SK-N-SH (cell line): ENCODE results near the gene NTHL1. TPM values are rescaled to one million over a fixed set of nuclear protein-coding genes. Genes with fewer than 3 reads are reported as not detected.

ENCODE experiments used
- CTCF ChIA-PET: fragments of 300-600, 350-600 bp; formaldehyde crosslinking; extraction: SDS; loops from one replicate; lab custom pipeline; 2021; lab: Yijun Ruan, JAX
- POLR2A ChIA-PET: fragments of 350-600 bp; sonication (Branson Sonifier 250); formaldehyde crosslinking; extraction: SDS; loops from one replicate; lab custom pipeline; 2020; ENCODE audit warnings: antibody characterized with exemption, inconsistent platforms; lab: Yijun Ruan, JAX
- DNase-seq: peaks from one replicate; pipeline ENCODE4 v3.0.0; 2012
- H2AFZ ChIP-seq: fragments of 200-600 bp; sonication (generic); 2 replicates; pipeline ENCODE4 v1.8.1; 2016; ENCODE audit warnings: antibody characterized with exemption, mild to moderate bottlenecking, low read depth
- H3F3A ChIP-seq: fragments of 200-600 bp; sonication (generic); replicated peaks from 2 replicates; pipeline ENCODE3; 2016; ENCODE audit warnings: antibody characterized with exemption, mild to moderate bottlenecking; ENCODE audit not compliant: insufficient read depth
- H3K27ac ChIP-seq, 2 experiments: fragments of 200-500 bp in 1 of 2; fragments of 200-600 bp in 1 of 2; sonication (Bioruptor generic) in 1 of 2; sonication (generic), shearing (Covaris generic) in 1 of 2; 2 replicates each; pipeline versions ENCODE4 v1.5.1 to v1.6.1; 2014 to 2016; ENCODE audit warnings: low read depth in 2 of 2, inconsistent platforms in 1 of 2, low read length in 1 of 2, mild to moderate bottlenecking in 1 of 2, mixed read lengths in 1 of 2
- H3K27me3 ChIP-seq: fragments of 200-600 bp; sonication (generic), shearing (Covaris generic); 2 replicates; pipeline ENCODE4 v1.6.1; 2016; ENCODE audit warnings: mixed run types; ENCODE audit not compliant: insufficient read depth
- H3K36me3 ChIP-seq, 2 experiments: fragments of 200-500 bp in 1 of 2; fragments of 200-600 bp in 1 of 2; sonication (Bioruptor generic) in 1 of 2; sonication (generic) in 1 of 2; replicated peaks in 1 of 2; 2 replicates each; pipeline versions ENCODE3 to v1.5.1; 2014 to 2016; ENCODE audit warnings: low read length in 1 of 2, mild to moderate bottlenecking in 1 of 2; ENCODE audit not compliant: insufficient read depth in 2 of 2, control insufficient read depth in 1 of 2
- H3K4me1 ChIP-seq, 2 experiments: fragments of 200-500 bp in 1 of 2; fragments of 200-600 bp in 1 of 2; sonication (Bioruptor generic) in 1 of 2; sonication (generic), shearing (Covaris generic) in 1 of 2; 2 replicates each; pipeline versions ENCODE4 v1.5.1 to v1.6.1; 2014 to 2016; ENCODE audit warnings: low read depth in 1 of 2, low read length in 1 of 2, mixed run types in 1 of 2; ENCODE audit not compliant: insufficient read depth in 2 of 2, control insufficient read depth in 1 of 2
- H3K4me2 ChIP-seq: fragments of 200-600 bp; sonication (generic), shearing (Covaris generic); 2 replicates; pipeline ENCODE4 v1.6.1; 2017; ENCODE audit warnings: mixed run types
- H3K4me3 ChIP-seq, 2 experiments: fragments of 200-500 bp in 1 of 2; fragments of 200-600 bp in 1 of 2; sonication (Bioruptor generic) in 1 of 2; sonication (generic), shearing (Covaris generic) in 1 of 2; 2 replicates each; pipeline versions ENCODE4 v1.5.1 to v1.8.1; 2014 to 2016; ENCODE audit warnings: low read depth in 2 of 2, inconsistent platforms in 1 of 2, low read length in 1 of 2, mild to moderate bottlenecking in 1 of 2, mixed read lengths in 1 of 2, moderate library complexity in 1 of 2
- H3K79me2 ChIP-seq: fragments of 200-600 bp; sonication (generic); 2 replicates; pipeline ENCODE4 v1.8.1; 2017; ENCODE audit warnings: mild to moderate bottlenecking; ENCODE audit not compliant: insufficient read depth
- H3K9ac ChIP-seq: fragments of 200-600 bp; sonication (generic); 2 replicates; pipeline ENCODE4 v1.6.1; 2017; ENCODE audit warnings: mixed run types
- H3K9me2 ChIP-seq: fragments of 200-600 bp; sonication (generic); 2 replicates; pipeline ENCODE4 v1.6.1; 2017; ENCODE audit warnings: mixed run types
- H3K9me3 ChIP-seq: fragments of 200-600 bp; sonication (generic); 2 replicates; pipeline ENCODE4 v1.6.1; 2017; ENCODE audit warnings: mixed run types, mild to moderate bottlenecking, moderate library complexity
- H4K20me1 ChIP-seq: fragments of 200-600 bp; sonication (generic); 2 replicates; pipeline ENCODE4 v1.6.1; 2017; ENCODE audit warnings: mild to moderate bottlenecking, mixed run types; ENCODE audit not compliant: insufficient read depth
- FOXJ3 ChIP-seq: sonication (generic); formaldehyde crosslinking; IDR thresholded peaks from 2 replicates; pipeline ENCODE4 v1.5.1; 2020; ENCODE audit warnings: mild to moderate bottlenecking, missing genetic modification reagents
- FOXM1 ChIP-seq: IDR thresholded peaks from 2 replicates; pipeline ENCODE4 v1.4.0; 2012; ENCODE audit warnings: low read depth, mild to moderate bottlenecking
- IRF3 ChIP-seq: fragments of 150-350 bp; IDR thresholded peaks from 2 replicates; pipeline ENCODE4 v1.6.1; 2016; ENCODE audit warnings: mild to moderate bottlenecking, low read depth, low read length
- MEF2A ChIP-seq: IDR thresholded peaks from 2 replicates; pipeline ENCODE4 v1.4.0; 2012; ENCODE audit warnings: low read depth, borderline replicate concordance
- NFIC ChIP-seq: IDR thresholded peaks from 2 replicates; pipeline ENCODE4 v1.4.0; 2012; ENCODE audit warnings: borderline replicate concordance
- RFX5 ChIP-seq: IDR thresholded peaks from 2 replicates; pipeline ENCODE4 v1.6.1; 2012; ENCODE audit warnings: mild to moderate bottlenecking, improper control_type of control experiment, low read length
- TAF1 ChIP-seq: IDR thresholded peaks from 2 replicates; pipeline ENCODE4 v1.6.1; 2012; ENCODE audit warnings: low read depth, mild to moderate bottlenecking, low read length, moderate library complexity, borderline replicate concordance
- TCF12 ChIP-seq: IDR thresholded peaks from 2 replicates; pipeline ENCODE4 v1.4.0; 2012
- TEAD4 ChIP-seq: IDR thresholded peaks from 2 replicates; pipeline ENCODE4 v1.4.0; 2012; ENCODE audit warnings: mild to moderate bottlenecking, borderline replicate concordance; ENCODE audit not compliant: insufficient read depth
- WGBS: methylation state at CpG from one replicate; pipeline ENCODE4 v1.1.6; 2017; ENCODE audit warnings: low lambda C conversion rate; 5-methylcytosine and 5-hydroxymethylcytosine counted together
- polyA plus RNA-seq, 3 experiments: library from polyadenylated mRNA; depleted of rRNA; stranded (reverse); fragments of >200 nt; gene quantifications; 2 replicates each; pipeline ENCODE4 v1.2.3, GENCODE V29; 2012
- TF ChIP-seq, protein P1 (sequence below): IDR thresholded peaks from 2 replicates; pipeline ENCODE4 v1.4.0; 2012; ENCODE audit warnings: low read depth
- TF ChIP-seq, protein P2 (sequence below): IDR thresholded peaks from 2 replicates; pipeline ENCODE4 v1.4.0; 2012; ENCODE audit warnings: low read depth, borderline replicate concordance

The NTHL1 gene
- polyA plus RNA-seq, 1 of the 3 experiments (the other 2 are of a cell fraction): 77.3 TPM

GRCh38 chr16:2037647-2038381 is 9.8 kb downstream of the NTHL1 start:
- Histone ChIP-seq H3K27me3 (no peaks in the 10 kb centered on the region), H3K9ac (no peak overlapping the region), H4K20me1 (no peaks in the 10 kb centered on the region), H3K27ac (peak overlapping the region in 1 of 2 experiments; percentile 88; a peak in 2 of 4 replicates), H3K36me3 (peaks cover 0 to 10% of the 10 kb centered on the region in 2 experiments), H2AFZ (no peak overlapping the region), H3K4me2 (no peak overlapping the region; the same call in 1 of the 2 replicates), H3K4me3 (no peak overlapping the region), H3K9me2 (no peaks in the 10 kb centered on the region), H3F3A (peaks cover 6% of the 10 kb centered on the region), H3K4me1 (peaks cover 30 to 82% of the 10 kb centered on the region in 2 experiments; a peak in 3 of 4 replicates), H3K9me3 (no peaks in the 10 kb centered on the region), H3K79me2 (peaks cover 16% of the 10 kb centered on the region; the same call in 1 of the 2 replicates)
- DNase-seq: no peak
- no peak for TF ChIP-seq TAF1
- TF ChIP-seq FOXJ3 (CRISPR knock-in tag): 0 out of 2 replicates have a peak, but pooled peaks have one; percentile 13
- ChIA-PET POLR2A (interaction anchor here (1.0 to 2.1 kb wide), 2 partner anchors 10 to 118 kb away, joined by 3 to 10 read pairs; partner anchors contain the start of genes NTHL1, TRAF7 and TSC2), CTCF (interaction anchor here (0.7 to 2.0 kb wide), 5 partner anchors 9 to 103 kb away, joined by 3 to 6 read pairs (median 5); partner anchors contain the start of gene RPL3L)
- 90% methylated on average over 23 of the region's 29 CpGs for WGBS

DNA sequence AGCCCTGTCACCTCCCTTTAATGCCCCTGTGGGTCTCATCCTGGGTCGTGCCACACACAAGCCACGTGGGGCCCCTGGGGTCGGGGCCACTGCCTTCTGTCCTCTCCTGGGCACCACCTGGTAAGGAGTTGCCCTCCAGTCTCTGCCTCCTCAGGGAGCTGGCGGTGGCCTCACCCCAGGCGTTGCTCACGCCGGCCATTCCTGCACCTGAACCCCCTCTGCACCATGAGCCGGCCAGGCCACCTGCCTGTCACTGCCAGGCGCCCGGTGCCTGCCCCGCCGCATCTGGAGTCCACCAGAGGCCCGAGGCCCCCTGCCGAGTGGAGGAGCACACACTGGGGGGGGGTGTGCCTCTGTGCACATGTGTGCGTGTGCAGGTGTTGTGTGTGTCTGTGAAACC is 10.5 kb downstream of the NTHL1 start:
- H3K9me3 ChIP-seq: no peaks in the 10 kb centered on the region
- H3F3A ChIP-seq: peaks cover 6% of the 10 kb centered on the region
- peaks cover 20% of the 10 kb centered on the region; the same call in 1 of the 2 replicates for H3K79me2 ChIP-seq
- no peak overlapping the region for H2AFZ ChIP-seq
- H3K9ac ChIP-seq: no peak overlapping the region
- ChIA-PET POLR2A (no interaction called here), CTCF (interaction anchor here (0.7 to 2.0 kb wide), 3 partner anchors 10 to 103 kb away, joined by 3 to 6 read pairs (median 5); no protein-coding TSS in a partner anchor)
- H3K27ac ChIP-seq: peak overlapping the region in 1 of 2 experiments; percentile 36; a peak in 1 of 4 replicates
- peaks cover 0 to 8% of the 10 kb centered on the region in 2 experiments for H3K36me3 ChIP-seq
- no peaks in the 10 kb centered on the region for H3K27me3 ChIP-seq
- 100% methylated on average over 2 of the region's 15 CpGs for WGBS
- DNase-seq: no peak
- no peaks in the 10 kb centered on the region for H3K9me2 ChIP-seq
- H3K4me1 ChIP-seq: peaks cover 33 to 81% of the 10 kb centered on the region in 2 experiments; a peak in 3 of 4 replicates
- TF ChIP-seq RFX5: no peak
- TF ChIP-seq FOXM1: no peak
- no peak for TF ChIP-seq MEF2A
- no peak for TF ChIP-seq TEAD4
- TF ChIP-seq, protein P1, sequence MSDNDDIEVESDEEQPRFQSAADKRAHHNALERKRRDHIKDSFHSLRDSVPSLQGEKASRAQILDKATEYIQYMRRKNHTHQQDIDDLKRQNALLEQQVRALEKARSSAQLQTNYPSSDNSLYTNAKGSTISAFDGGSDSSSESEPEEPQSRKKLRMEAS: no peak
- TF ChIP-seq NFIC: no peak
- TF ChIP-seq, protein P2, sequence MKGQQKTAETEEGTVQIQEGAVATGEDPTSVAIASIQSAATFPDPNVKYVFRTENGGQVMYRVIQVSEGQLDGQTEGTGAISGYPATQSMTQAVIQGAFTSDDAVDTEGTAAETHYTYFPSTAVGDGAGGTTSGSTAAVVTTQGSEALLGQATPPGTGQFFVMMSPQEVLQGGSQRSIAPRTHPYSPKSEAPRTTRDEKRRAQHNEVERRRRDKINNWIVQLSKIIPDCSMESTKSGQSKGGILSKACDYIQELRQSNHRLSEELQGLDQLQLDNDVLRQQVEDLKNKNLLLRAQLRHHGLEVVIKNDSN: no peak
- no peak for TF ChIP-seq TCF12
- no peak for TF ChIP-seq IRF3
- TF ChIP-seq, all 33 proteins: peak for 0
- Histone ChIP-seq H4K20me1 (no peaks in the 10 kb centered on the region), H3K4me2 (no peak overlapping the region), H3K4me3 (no peak overlapping the region)
